Stimulated activated effector memory CD8-positive, alpha-beta T cell treated with anti-CD3 and anti-CD28 coated beads, Interleukin-12 subunit alpha, Interleukin-12 subunit beta, amount 100 ng/mL, for 72 hours (primary cell): ENCODE data around the gene RTKN.
"Not testable (repeated sequence)": the region's sequence is repeated elsewhere in the genome, so short reads cannot be mapped to it uniquely, and the experiment has no call there.

Experiments
- ATAC-seq: fragments of 150-1000 bp; cut with Tn5 transposase; 2 replicates; pipeline ENCODE4 v1.10.0; 2021
- DNase-seq, 2 donors: peaks; one replicate each; pipeline ENCODE4 v3.0.0; 2021 to 2022; ENCODE audit warnings: low spot score in 2 of 2
- H3K27ac Mint-ChIP-seq: one replicate; pipeline ENCODE4 v1.8.0; 2022; ENCODE audit warnings: mild to moderate bottlenecking, mixed read lengths
- H3K36me3 Mint-ChIP-seq: one replicate; pipeline ENCODE4 v1.8.0; 2022; ENCODE audit warnings: mild to moderate bottlenecking, mixed read lengths
- H3K4me1 Mint-ChIP-seq: one replicate; pipeline ENCODE4 v1.8.0; 2022; ENCODE audit warnings: mixed read lengths
- H3K4me3 Mint-ChIP-seq: one replicate; pipeline ENCODE4 v1.8.0; 2022; ENCODE audit warnings: mild to moderate bottlenecking, mixed read lengths
- H3K9me3 Mint-ChIP-seq: one replicate; pipeline ENCODE4 v1.8.0; 2022; ENCODE audit warnings: mixed read lengths

The RTKN gene

GRCh38 chr2:74450570-74451190, 8.9 kb upstream of the RTKN start:
- ATAC-seq (no peak), DNase-seq (no peak)
- Mint-ChIP-seq H3K9me3 (no peaks in the 10 kb centered on the region), H3K27ac (no peak overlapping the region), H3K4me3 (no peak overlapping the region), H3K4me1 (peaks cover 30% of the 10 kb centered on the region), H3K36me3 (peaks cover 14% of the 10 kb centered on the region)

GRCh38 chr2:74448771-74449170, 7.0 kb upstream of the RTKN start:
- Mint-ChIP-seq H3K27ac (no peak overlapping the region), H3K9me3 (no peaks in the 10 kb centered on the region), H3K4me3 (no peak overlapping the region), H3K36me3 (no peaks in the 10 kb centered on the region), H3K4me1 (peaks cover 14% of the 10 kb centered on the region)
- no peak for DNase-seq
- no peak for ATAC-seq

- ATAC-seq (no peak), DNase-seq (no peak)
- H3K27ac Mint-ChIP-seq: no peak overlapping the region
- peaks cover 4% of the 10 kb centered on the region for H3K4me1 Mint-ChIP-seq
- no peak overlapping the region for H3K4me3 Mint-ChIP-seq
- no peaks in the 10 kb centered on the region for H3K36me3 Mint-ChIP-seq
- no peaks in the 10 kb centered on the region for H3K9me3 Mint-ChIP-seq
Measured at GRCh38 chr2:74447230-74447999, 5.7 kb upstream of the RTKN start.

- Mint-ChIP-seq H3K36me3 (no peaks in the 10 kb centered on the region), H3K4me1 (peaks cover 18% of the 10 kb centered on the region), H3K27ac (peak overlapping the region; percentile 18), H3K4me3 (no peak overlapping the region), H3K9me3 (no peaks in the 10 kb centered on the region)
- no peak for ATAC-seq
- no peak for DNase-seq
Measured at GRCh38 chr2:74444498-74445318, 3.0 kb upstream of the RTKN start.

GRCh38 chr2:74442483-74443297, 953 bp upstream of the RTKN start:
- H3K27ac Mint-ChIP-seq: peak overlapping the region; percentile 77
- H3K36me3 Mint-ChIP-seq, H3K9me3 Mint-ChIP-seq, DNase-seq, ATAC-seq: not testable (repeated sequence)
- H3K4me1 Mint-ChIP-seq: peaks cover 23% of the 10 kb centered on the region
- H3K4me3 Mint-ChIP-seq: peak overlapping the region; percentile 63

- Mint-ChIP-seq H3K36me3 (no peaks in the 10 kb centered on the region), H3K4me3 (peak overlapping the region; percentile 63), H3K4me1 (peaks cover 23% of the 10 kb centered on the region), H3K9me3 (no peaks in the 10 kb centered on the region), H3K27ac (no peak overlapping the region)
- DNase-seq (no peak), ATAC-seq (peak; percentile 60)
Measured at GRCh38 chr2:74441170-74441689, 507 bp downstream of the RTKN start.

GRCh38 chr2:74440378-74441169, 1.2 kb downstream of the RTKN start:
- DNase-seq: no peak
- H3K4me1 Mint-ChIP-seq: peaks cover 23% of the 10 kb centered on the region
- H3K4me3 Mint-ChIP-seq: peak overlapping the region; percentile 63
- H3K27ac Mint-ChIP-seq: no peak overlapping the region
- no peaks in the 10 kb centered on the region for H3K9me3 Mint-ChIP-seq
- no peaks in the 10 kb centered on the region for H3K36me3 Mint-ChIP-seq
- peak; percentile 88 for ATAC-seq

- DNase-seq: no peak
- ATAC-seq: no peak
- Mint-ChIP-seq H3K27ac (no peak overlapping the region), H3K9me3 (no peaks in the 10 kb centered on the region), H3K4me1 (peaks cover 23% of the 10 kb centered on the region), H3K36me3 (no peaks in the 10 kb centered on the region), H3K4me3 (peak overlapping the region; percentile 63)
Measured at GRCh38 chr2:74439803-74440377, 1.8 kb downstream of the RTKN start.

- H3K27ac Mint-ChIP-seq: no peak overlapping the region
- peak overlapping the region; percentile 63 for H3K4me3 Mint-ChIP-seq
- no peaks in the 10 kb centered on the region for H3K36me3 Mint-ChIP-seq
- H3K4me1 Mint-ChIP-seq: peaks cover 23% of the 10 kb centered on the region
- DNase-seq: no peak
- H3K9me3 Mint-ChIP-seq: no peaks in the 10 kb centered on the region
- ATAC-seq: no peak
Measured at GRCh38 chr2:74439373-74439772, 2.4 kb downstream of the RTKN start.

- Mint-ChIP-seq H3K9me3 (no peaks in the 10 kb centered on the region), H3K27ac (no peak overlapping the region)
Measured at GRCh38 chr2:74438248-74438647, 3.5 kb downstream of the RTKN start.

GRCh38 chr2:74436848-74437695, 4.7 kb downstream of the RTKN start:
- no peak for DNase-seq
- Mint-ChIP-seq H3K27ac (peak overlapping the region; percentile 18), H3K9me3 (no peaks in the 10 kb centered on the region), H3K4me1 (peaks cover 18% of the 10 kb centered on the region), H3K4me3 (no peak overlapping the region), H3K36me3 (no peaks in the 10 kb centered on the region)
- ATAC-seq: no peak

More at GRCh38 chr2:74438248-74438647, 3.5 kb downstream of the RTKN start:
- DNase-seq (no peak), ATAC-seq (no peak)
- Mint-ChIP-seq H3K4me1 (peaks cover 23% of the 10 kb centered on the region), H3K4me3 (no peak overlapping the region), H3K36me3 (no peaks in the 10 kb centered on the region)

- H3K4me3 Mint-ChIP-seq: no peak overlapping the region
- ATAC-seq (no peak), DNase-seq (no peak)
- no peak overlapping the region for H3K27ac Mint-ChIP-seq
- no peaks in the 10 kb centered on the region for H3K36me3 Mint-ChIP-seq
- H3K9me3 Mint-ChIP-seq: no peaks in the 10 kb centered on the region
- H3K4me1 Mint-ChIP-seq: peaks cover 17% of the 10 kb centered on the region
Measured at GRCh38 chr2:74436111-74436805, 5.5 kb downstream of the RTKN start.

GRCh38 chr2:74430502-74430901, 11.2 kb downstream of the RTKN start:
- Mint-ChIP-seq H3K9me3 (no peaks in the 10 kb centered on the region), H3K4me3 (no peak overlapping the region)

More at GRCh38 chr2:74430502-74430901, 11.2 kb downstream of the RTKN start:
- Mint-ChIP-seq H3K27ac (no peak overlapping the region), H3K36me3 (peaks cover 11% of the 10 kb centered on the region), H3K4me1 (no peaks in the 10 kb centered on the region)
- DNase-seq (no peak), ATAC-seq (no peak)
